HEK293T (cell line): ENCODE data around the gene INCA1.

Experiments
- CTCF ChIA-PET: fragments of 350-600 bp; formaldehyde crosslinking; extraction: SDS; loops from one replicate; lab custom pipeline; 2021; ENCODE audit warnings: antibody characterized with exemption, inconsistent platforms; lab: Yijun Ruan, JAX
- POLR2A ChIA-PET: fragments of 350-600 bp; formaldehyde crosslinking; extraction: SDS; loops from one replicate; lab custom pipeline; 2020; ENCODE audit warnings: antibody characterized with exemption, inconsistent platforms; lab: Yijun Ruan, JAX
- DNase-seq: peaks from one replicate; pipeline ENCODE4 v3.0.0; 2012; ENCODE audit warnings: mixed read lengths; ENCODE audit errors: extremely low spot score
- ARNT ChIP-seq: fragments of 450-650 bp; IDR thresholded peaks from 2 replicates; pipeline ENCODE4 v1.6.1; 2017; ENCODE audit warnings: mild to moderate bottlenecking
- BHLHE40 ChIP-seq: fragments of 450-650 bp; IDR thresholded peaks from 2 replicates; pipeline ENCODE4 v1.6.1; 2016; ENCODE audit warnings: mild to moderate bottlenecking, moderate library complexity, borderline replicate concordance
- CTBP1 ChIP-seq: fragments of 450-650 bp; IDR thresholded peaks from 2 replicates; pipeline ENCODE4 v1.6.1; 2016; ENCODE audit warnings: borderline replicate concordance
- ELF4 ChIP-seq: fragments of 450-650 bp; IDR thresholded peaks from 2 replicates; pipeline ENCODE4 v1.6.1; 2017; ENCODE audit warnings: antibody characterized with exemption
- FOXA1 ChIP-seq: fragments of 450-650 bp; IDR thresholded peaks from 2 replicates; pipeline ENCODE4 v1.6.1; 2016; ENCODE audit warnings: mild to moderate bottlenecking
- FOXK2 ChIP-seq: fragments of 450-650 bp; IDR thresholded peaks from 2 replicates; pipeline ENCODE4 v1.6.1; 2016; ENCODE audit warnings: mild to moderate bottlenecking
- FOXM1 ChIP-seq: fragments of 450-650 bp; IDR thresholded peaks from 2 replicates; pipeline ENCODE4 v1.6.1; 2017; ENCODE audit warnings: mild to moderate bottlenecking, borderline replicate concordance
- HDGF ChIP-seq: fragments of 450-650 bp; IDR thresholded peaks from 2 replicates; pipeline ENCODE4 v1.6.1; 2017; ENCODE audit warnings: antibody characterized with exemption, borderline replicate concordance
- L3MBTL2 ChIP-seq: fragments of 450-650 bp; conservative IDR thresholded peaks from 2 replicates; pipeline ENCODE4 v1.6.1; 2016; ENCODE audit warnings: mild to moderate bottlenecking
- LEF1 ChIP-seq: fragments of 450-650 bp; IDR thresholded peaks from 2 replicates; pipeline ENCODE4 v1.6.1; 2017; ENCODE audit warnings: mild to moderate bottlenecking, borderline replicate concordance
- NFRKB ChIP-seq: fragments of 450-650 bp; IDR thresholded peaks from 2 replicates; pipeline ENCODE4 v1.6.1; 2016; ENCODE audit warnings: mild to moderate bottlenecking, moderate library complexity
- PKNOX1 ChIP-seq: fragments of 450-650 bp; IDR thresholded peaks from 2 replicates; pipeline ENCODE4 v1.6.1; 2016
- SP1 ChIP-seq: fragments of 450-650 bp; IDR thresholded peaks from 2 replicates; pipeline ENCODE4 v1.6.1; 2017
- SUZ12 ChIP-seq: fragments of 450-650 bp; IDR thresholded peaks from 2 replicates; pipeline ENCODE4 v1.6.1; 2016; ENCODE audit warnings: mild to moderate bottlenecking
- TARDBP ChIP-seq: fragments of 450-650 bp; IDR thresholded peaks from 2 replicates; pipeline ENCODE4 v1.6.1; 2016
- ZNF384 ChIP-seq: fragments of 450-650 bp; IDR thresholded peaks from 2 replicates; pipeline ENCODE4 v1.6.1; 2016

Gene INCA1

GRCh38 chr17:5027916-5028315 lies 30.6 kb upstream of the INCA1 start:
- POLR2A ChIA-PET, result interaction anchor here (1.3 kb wide), 1 partner anchor 30 kb away, joined by 4 read pairs; the partner anchor contains the start of genes INCA1 and KIF1C
- no peak for DNase-seq
- TF ChIP-seq BHLHE40 (no peak), ZNF384 (no peak), PKNOX1 (peak; percentile 37; the same call in 1 of the 2 replicates)
- CTCF ChIA-PET, result interaction anchor here (0.6 kb wide), 1 partner anchor 11 kb away, joined by 3 read pairs; no protein-coding TSS in a partner anchor

- TF ChIP-seq ELF4, result no peak
- TF ChIP-seq CTBP1, result no peak
- TF ChIP-seq ZNF384, result no peak
- TF ChIP-seq ARNT, result no peak
- TF ChIP-seq FOXA1, result no peak
- no peak for TF ChIP-seq SUZ12
- TF ChIP-seq SP1, result no peak
- TF ChIP-seq TARDBP, result no peak
- TF ChIP-seq PKNOX1, result no peak
- no peak for TF ChIP-seq LEF1
- no peak for TF ChIP-seq FOXM1
- TF ChIP-seq L3MBTL2, result no peak
- TF ChIP-seq HDGF, result no peak
- no peak for TF ChIP-seq FOXK2
- TF ChIP-seq BHLHE40, result no peak
- no peak for TF ChIP-seq NFRKB
- no peak for DNase-seq
- ChIA-PET POLR2A (no interaction called here), CTCF (no interaction called here)
These were observed 30.0 kb upstream of the INCA1 start for GRCh38 chr17:5027299-5027698.

GRCh38 chr17:5024604-5025003 lies 27.3 kb upstream of the INCA1 start:
- TF ChIP-seq ZNF384, result no peak
- no peak for TF ChIP-seq SP1
- no peak for TF ChIP-seq BHLHE40
- no peak for TF ChIP-seq TARDBP
- no peak for TF ChIP-seq L3MBTL2
- TF ChIP-seq FOXM1, result no peak
- TF ChIP-seq CTBP1, result no peak
- TF ChIP-seq SUZ12, result no peak
- TF ChIP-seq FOXA1, result no peak
- DNase-seq, result no peak
- POLR2A ChIA-PET, result no interaction called here
- CTCF ChIA-PET, result no interaction called here

- DNase-seq, result no peak
- CTCF ChIA-PET, result no interaction called here
- POLR2A ChIA-PET, result no interaction called here
- no peak for TF ChIP-seq ELF4
- TF ChIP-seq ARNT, result no peak
- TF ChIP-seq SP1, result no peak
- TF ChIP-seq NFRKB, result no peak
- no peak for TF ChIP-seq BHLHE40
- no peak for TF ChIP-seq SUZ12
These were observed 26.3 kb upstream of the INCA1 start for GRCh38 chr17:5023588-5024147.

GRCh38 chr17:5022171-5022711 lies 24.9 kb upstream of the INCA1 start:
- TF ChIP-seq LEF1 (no peak), ZNF384 (no peak), TARDBP (no peak), NFRKB (no peak), FOXM1 (no peak), SP1 (no peak), SUZ12 (no peak), CTBP1 (no peak), FOXA1 (no peak)
- ChIA-PET CTCF (interaction anchor here (0.8 kb wide), 1 partner anchor 113 kb away, joined by 5 read pairs; no protein-coding TSS in a partner anchor), POLR2A (no interaction called here)
- no peak for DNase-seq

GRCh38 chr17:5020502-5021023 lies 23.2 kb upstream of the INCA1 start:
- TF ChIP-seq PKNOX1 (no peak), LEF1 (no peak), TARDBP (no peak), L3MBTL2 (no peak), SUZ12 (no peak), BHLHE40 (no peak), ARNT (no peak), HDGF (no peak), SP1 (no peak), NFRKB (no peak), FOXA1 (no peak), ZNF384 (no peak), CTBP1 (no peak), FOXK2 (no peak), FOXM1 (no peak), ELF4 (no peak)
- ChIA-PET POLR2A (no interaction called here), CTCF (no interaction called here)
- DNase-seq, result no peak
